ENCODE measurements around the gene TEAD1.

TEAD1 gene

GRCh38 chr11:12853325-12853651, 179.1 kb downstream of the TEAD1 start:
- H3K4me1 ChIP-seq (ENCODE audit: control insufficient read depth, insufficient read depth, low read length): peaks cover 24% of the 10 kb centered on the region
- H3K9me3 ChIP-seq (ENCODE audit: control insufficient read depth, low read length): no peaks in the 10 kb centered on the region
- no peaks in the 10 kb centered on the region for H3K36me3 ChIP-seq (ENCODE audit: control insufficient read depth, insufficient read depth, low read length)
- no peaks in the 10 kb centered on the region for H3K27me3 ChIP-seq (ENCODE audit: control insufficient read depth, insufficient read depth, low read length)
- H3K4me3 ChIP-seq (ENCODE audit: low read length): no peak overlapping the region
- no peak overlapping the region for H3K9ac ChIP-seq (ENCODE audit: low read length)

GRCh38 chr11:12853652-12854296, 179.6 kb downstream of the TEAD1 start:
- H3K4me1 ChIP-seq (ENCODE audit: control insufficient read depth, insufficient read depth, low read length): peaks cover 24% of the 10 kb centered on the region
- no peak overlapping the region for H3K4me3 ChIP-seq (ENCODE audit: low read length)
- no peaks in the 10 kb centered on the region for H3K36me3 ChIP-seq (ENCODE audit: control insufficient read depth, insufficient read depth, low read length)
- H3K27me3 ChIP-seq (ENCODE audit: control insufficient read depth, insufficient read depth, low read length): no peaks in the 10 kb centered on the region
- no peaks in the 10 kb centered on the region for H3K9me3 ChIP-seq (ENCODE audit: control insufficient read depth, low read length)
- no peak overlapping the region for H3K9ac ChIP-seq (ENCODE audit: low read length)

DNA sequence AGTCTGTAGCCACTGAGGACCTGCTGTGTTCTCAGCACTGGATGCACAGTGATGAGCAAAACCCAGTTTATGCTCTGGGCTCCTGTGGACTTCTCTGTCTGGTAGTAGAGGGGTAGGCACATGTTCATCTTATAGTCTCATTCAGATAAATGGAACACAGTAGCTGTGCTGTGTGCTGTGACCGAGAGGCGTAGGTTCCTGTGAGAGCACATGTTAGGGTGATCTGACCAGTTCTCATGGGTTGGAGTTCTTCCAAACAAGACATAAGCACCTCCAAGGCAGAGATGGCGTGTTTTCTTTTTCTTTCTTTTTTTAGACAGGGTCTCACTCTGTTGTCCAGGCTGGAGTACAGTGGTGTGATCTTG, 180.1 kb downstream of the TEAD1 start:
- Histone ChIP-seq H3K27me3 (ENCODE audit: control insufficient read depth, insufficient read depth, low read length) (no peaks in the 10 kb centered on the region), H3K4me1 (ENCODE audit: control insufficient read depth, insufficient read depth, low read length) (peaks cover 24% of the 10 kb centered on the region), H3K9me3 (ENCODE audit: control insufficient read depth, low read length) (no peaks in the 10 kb centered on the region), H3K4me3 (ENCODE audit: low read length) (no peak overlapping the region), H3K9ac (ENCODE audit: low read length) (no peak overlapping the region), H3K36me3 (ENCODE audit: control insufficient read depth, insufficient read depth, low read length) (no peaks in the 10 kb centered on the region)

- H3K9ac ChIP-seq (ENCODE audit: low read length): no peak overlapping the region
- no peaks in the 10 kb centered on the region for H3K9me3 ChIP-seq (ENCODE audit: control insufficient read depth, low read length)
- H3K4me1 ChIP-seq (ENCODE audit: control insufficient read depth, insufficient read depth, low read length): peaks cover 24% of the 10 kb centered on the region
- no peaks in the 10 kb centered on the region for H3K27me3 ChIP-seq (ENCODE audit: control insufficient read depth, insufficient read depth, low read length)
- no peaks in the 10 kb centered on the region for H3K36me3 ChIP-seq (ENCODE audit: control insufficient read depth, insufficient read depth, low read length)
- no peak overlapping the region for H3K4me3 ChIP-seq (ENCODE audit: low read length)
Measured at GRCh38 chr11:12854829-12855228, 180.6 kb downstream of the TEAD1 start.

DNA sequence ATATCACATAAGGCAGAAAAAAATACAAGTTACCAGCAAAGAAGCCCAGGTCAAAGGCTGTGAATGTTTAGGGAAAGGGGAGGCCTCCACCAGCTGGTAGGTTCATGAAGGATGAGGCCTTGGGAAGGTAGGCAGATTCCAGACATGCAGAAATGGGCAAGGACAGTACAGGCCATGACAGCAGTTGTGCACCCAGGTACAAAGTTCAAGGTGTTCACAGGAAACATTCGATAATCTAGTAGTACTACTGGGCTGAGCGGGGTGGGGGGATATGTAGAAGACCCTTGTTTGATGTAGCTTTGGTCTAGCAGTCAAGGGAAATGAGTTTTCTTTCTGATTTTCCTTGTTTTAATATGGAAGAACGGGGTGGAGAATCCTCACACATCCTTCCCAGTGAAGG, 182.1 kb downstream of the TEAD1 start:
- Histone ChIP-seq H3K9ac (ENCODE audit: low read length) (no peak overlapping the region), H3K36me3 (ENCODE audit: control insufficient read depth, insufficient read depth, low read length) (no peaks in the 10 kb centered on the region), H3K4me1 (ENCODE audit: control insufficient read depth, insufficient read depth, low read length) (peaks cover 24% of the 10 kb centered on the region), H3K9me3 (ENCODE audit: control insufficient read depth, low read length) (no peaks in the 10 kb centered on the region), H3K4me3 (ENCODE audit: low read length) (no peak overlapping the region), H3K27me3 (ENCODE audit: control insufficient read depth, insufficient read depth, low read length) (no peaks in the 10 kb centered on the region)

DNA sequence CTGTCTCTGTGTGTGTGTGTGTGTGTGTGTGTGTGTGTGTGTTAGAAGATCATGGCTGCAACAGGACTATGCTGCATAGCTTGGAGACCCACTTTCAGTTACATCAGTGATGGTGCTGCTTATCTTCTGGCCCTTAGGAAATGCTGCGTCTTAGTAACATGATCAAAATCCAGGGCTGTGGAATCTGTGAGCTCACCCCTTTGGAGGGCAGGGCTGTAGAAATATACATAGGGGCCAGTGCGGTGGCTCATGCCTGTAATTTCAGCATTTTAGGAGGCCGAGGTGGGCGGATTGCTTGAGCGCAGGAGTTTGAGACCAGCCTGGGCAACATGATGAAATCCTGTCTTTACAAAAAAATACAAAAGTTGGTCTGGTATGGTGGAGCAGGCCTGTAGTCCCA, 183.4 kb downstream of the TEAD1 start:
- no peaks in the 10 kb centered on the region for H3K27me3 ChIP-seq (ENCODE audit: control insufficient read depth, insufficient read depth, low read length)
- H3K4me1 ChIP-seq (ENCODE audit: control insufficient read depth, insufficient read depth, low read length): peaks cover 24% of the 10 kb centered on the region
- H3K9ac ChIP-seq (ENCODE audit: low read length): no peak overlapping the region
- no peaks in the 10 kb centered on the region for H3K36me3 ChIP-seq (ENCODE audit: control insufficient read depth, insufficient read depth, low read length)
- H3K9me3 ChIP-seq (ENCODE audit: control insufficient read depth, low read length): no peaks in the 10 kb centered on the region
- H3K4me3 ChIP-seq (ENCODE audit: low read length): no peak overlapping the region

- Histone ChIP-seq H3K9ac (ENCODE audit: low read length) (no peak overlapping the region), H3K27me3 (ENCODE audit: control insufficient read depth, insufficient read depth, low read length) (no peaks in the 10 kb centered on the region), H3K4me3 (ENCODE audit: low read length) (no peak overlapping the region), H3K36me3 (ENCODE audit: control insufficient read depth, insufficient read depth, low read length) (no peaks in the 10 kb centered on the region), H3K9me3 (ENCODE audit: control insufficient read depth, low read length) (no peaks in the 10 kb centered on the region), H3K4me1 (ENCODE audit: control insufficient read depth, insufficient read depth, low read length) (peaks cover 7% of the 10 kb centered on the region)
Measured at GRCh38 chr11:12859872-12860657, 185.8 kb downstream of the TEAD1 start.

- no peaks in the 10 kb centered on the region for H3K36me3 ChIP-seq (ENCODE audit: control insufficient read depth, insufficient read depth, low read length)
- no peak overlapping the region for H3K4me3 ChIP-seq (ENCODE audit: low read length)
- no peak overlapping the region for H3K9ac ChIP-seq (ENCODE audit: low read length)
- H3K4me1 ChIP-seq (ENCODE audit: control insufficient read depth, insufficient read depth, low read length): peaks cover 7% of the 10 kb centered on the region
- no peaks in the 10 kb centered on the region for H3K9me3 ChIP-seq (ENCODE audit: control insufficient read depth, low read length)
- H3K27me3 ChIP-seq (ENCODE audit: control insufficient read depth, insufficient read depth, low read length): no peaks in the 10 kb centered on the region
Measured at GRCh38 chr11:12860827-12861226, 186.6 kb downstream of the TEAD1 start.

GRCh38 chr11:12862696-12863469, 188.7 kb downstream of the TEAD1 start:
- no peaks in the 10 kb centered on the region for H3K36me3 ChIP-seq (ENCODE audit: control insufficient read depth, insufficient read depth, low read length)
- H3K9me3 ChIP-seq (ENCODE audit: control insufficient read depth, low read length): no peaks in the 10 kb centered on the region
- no peaks in the 10 kb centered on the region for H3K27me3 ChIP-seq (ENCODE audit: control insufficient read depth, insufficient read depth, low read length)
- H3K4me1 ChIP-seq (ENCODE audit: control insufficient read depth, insufficient read depth, low read length): peaks cover 7% of the 10 kb centered on the region
- no peak overlapping the region for H3K4me3 ChIP-seq (ENCODE audit: low read length)
- peak overlapping the region; percentile 10 for H3K9ac ChIP-seq (ENCODE audit: low read length)

- Histone ChIP-seq H3K9me3 (ENCODE audit: control insufficient read depth, low read length) (no peaks in the 10 kb centered on the region), H3K27me3 (ENCODE audit: control insufficient read depth, insufficient read depth, low read length) (no peaks in the 10 kb centered on the region), H3K9ac (ENCODE audit: low read length) (peak overlapping the region; percentile 10), H3K36me3 (ENCODE audit: control insufficient read depth, insufficient read depth, low read length) (no peaks in the 10 kb centered on the region), H3K4me3 (ENCODE audit: low read length) (no peak overlapping the region), H3K4me1 (ENCODE audit: control insufficient read depth, insufficient read depth, low read length) (peaks cover 7% of the 10 kb centered on the region)
Measured at GRCh38 chr11:12863605-12864121, 189.4 kb downstream of the TEAD1 start.

- no peaks in the 10 kb centered on the region for H3K36me3 ChIP-seq (ENCODE audit: control insufficient read depth, insufficient read depth, low read length)
- H3K27me3 ChIP-seq (ENCODE audit: control insufficient read depth, insufficient read depth, low read length): no peaks in the 10 kb centered on the region
- H3K9me3 ChIP-seq (ENCODE audit: control insufficient read depth, low read length): no peaks in the 10 kb centered on the region
- H3K4me1 ChIP-seq (ENCODE audit: control insufficient read depth, insufficient read depth, low read length): peaks cover 7% of the 10 kb centered on the region
- H3K4me3 ChIP-seq (ENCODE audit: low read length): no peak overlapping the region
- H3K9ac ChIP-seq (ENCODE audit: low read length): no peak overlapping the region
Measured at GRCh38 chr11:12864316-12865156, 190.3 kb downstream of the TEAD1 start.

Measured in mucosa of stomach (tissue), 1 donor.